Activated CD4-positive, alpha-beta T cell treated with anti-CD3 and anti-CD28 coated beads, Interleukin-2, Interleukin-4, amounts not matched to agents 100 ng/mL and 50 ng/mL, durations not matched to agents 16 hours and 8 hours (primary cell): ENCODE data around the gene IDH3G.
"Not testable (repeated sequence)": the region's sequence is repeated elsewhere in the genome, so short reads cannot be mapped to it uniquely, and the experiment has no call there.

Experiments used
- DNase-seq: peaks from one replicate; pipeline ENCODE4 v3.0.0-alpha.2; 2020; ENCODE audit warnings: low spot score

The IDH3G gene

GRCh38 chrX:153755136-153755535 lies 39.0 kb downstream of the IDH3G start:
- DNase-seq: no peak

- DNase-seq: no peak
Measured at GRCh38 chrX:153750127-153750774, 43.9 kb downstream of the IDH3G start.

GRCh38 chrX:153749017-153749416 lies 45.2 kb downstream of the IDH3G start:
- DNase-seq: not testable (repeated sequence)

- DNase-seq: not testable (repeated sequence)
Measured at GRCh38 chrX:153746991-153747390, 47.2 kb downstream of the IDH3G start.

DNA sequence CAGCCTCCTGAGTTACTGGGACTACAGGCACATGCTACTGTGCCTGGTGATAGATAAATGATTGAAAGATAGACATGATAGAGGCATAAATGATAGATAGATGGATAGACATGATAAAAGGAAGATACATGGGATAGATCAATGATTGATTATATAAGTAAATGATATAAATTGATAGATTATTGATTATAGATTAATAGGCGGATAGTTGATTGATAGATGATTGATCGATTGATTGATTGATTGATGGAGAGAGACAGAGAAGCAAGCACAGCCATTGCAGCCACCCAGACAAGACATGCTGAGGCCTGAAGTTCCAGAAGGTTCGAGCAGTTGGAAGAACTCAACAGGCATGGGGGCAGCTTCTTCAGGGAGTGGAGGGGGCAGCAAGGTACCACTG lies 47.8 kb downstream of the IDH3G start:
- DNase-seq: no peak

DNA sequence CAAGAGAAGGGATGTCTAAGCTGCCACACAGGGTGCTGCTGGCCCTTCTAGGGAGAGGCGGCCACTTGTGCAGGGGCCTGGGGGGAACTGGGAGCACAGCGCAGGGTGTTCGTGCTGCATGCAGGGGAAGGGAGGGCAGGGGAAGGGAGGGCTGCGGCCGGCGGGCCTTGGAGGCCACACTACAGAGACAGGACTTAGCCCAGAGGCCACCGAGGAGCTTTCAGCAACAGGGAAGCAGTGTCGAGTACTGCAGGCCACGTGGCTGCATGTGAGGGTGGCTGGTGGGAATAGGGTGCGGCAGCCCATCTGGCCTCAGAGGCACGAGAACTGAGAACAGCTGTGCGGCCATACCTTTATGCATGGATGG lies 49.1 kb downstream of the IDH3G start:
- DNase-seq: not testable (repeated sequence)

DNA sequence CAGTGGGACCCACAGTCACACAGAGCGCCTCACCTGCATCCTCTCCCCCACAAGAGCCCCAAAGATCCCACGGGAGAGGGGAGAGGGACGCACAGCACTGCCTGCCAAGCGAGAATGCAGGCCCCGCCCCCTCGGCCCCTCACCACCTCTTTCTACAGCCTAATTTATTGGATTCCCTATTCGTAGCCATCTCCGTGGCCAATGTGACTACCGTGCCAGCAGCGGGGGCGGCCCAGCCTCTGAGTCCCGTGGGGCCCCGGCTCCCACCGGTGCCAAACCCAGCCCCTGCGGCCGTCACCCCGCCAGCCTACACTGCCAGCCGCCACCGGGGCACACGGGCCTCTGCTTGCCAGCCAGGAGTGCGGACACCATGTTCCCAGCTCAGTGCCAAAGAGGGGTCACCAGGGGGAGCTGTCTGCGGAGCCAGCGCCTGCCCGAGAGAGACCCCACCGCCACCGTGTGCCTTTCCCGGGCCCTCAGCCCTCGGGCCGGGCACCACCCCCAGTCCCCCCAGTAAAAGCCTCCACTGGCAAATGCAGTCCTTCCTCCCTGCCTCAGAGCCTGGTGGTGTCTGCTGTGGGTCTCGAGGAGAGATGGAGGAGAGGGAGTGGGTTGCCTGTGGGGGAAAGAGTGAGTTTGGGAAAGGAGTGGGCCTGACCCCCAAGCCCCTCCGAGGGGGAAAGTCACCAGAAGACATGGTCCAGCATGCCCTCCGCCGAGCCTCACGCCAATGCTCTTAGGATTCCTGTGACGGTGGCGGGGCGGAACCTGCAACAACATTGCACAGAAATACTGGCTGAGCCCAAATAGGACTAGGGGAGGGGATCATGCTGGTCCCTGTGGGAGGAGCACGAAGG lies 49.7 kb downstream of the IDH3G start:
- DNase-seq: no peak

- DNase-seq: not testable (repeated sequence)
Measured at GRCh38 chrX:153743468-153744209, 50.5 kb downstream of the IDH3G start.

- DNase-seq: not testable (repeated sequence)
Measured at GRCh38 chrX:153742796-153743467, 51.2 kb downstream of the IDH3G start.

GRCh38 chrX:153742111-153742510 lies 52.1 kb downstream of the IDH3G start:
- DNase-seq: not testable (repeated sequence)

DNA sequence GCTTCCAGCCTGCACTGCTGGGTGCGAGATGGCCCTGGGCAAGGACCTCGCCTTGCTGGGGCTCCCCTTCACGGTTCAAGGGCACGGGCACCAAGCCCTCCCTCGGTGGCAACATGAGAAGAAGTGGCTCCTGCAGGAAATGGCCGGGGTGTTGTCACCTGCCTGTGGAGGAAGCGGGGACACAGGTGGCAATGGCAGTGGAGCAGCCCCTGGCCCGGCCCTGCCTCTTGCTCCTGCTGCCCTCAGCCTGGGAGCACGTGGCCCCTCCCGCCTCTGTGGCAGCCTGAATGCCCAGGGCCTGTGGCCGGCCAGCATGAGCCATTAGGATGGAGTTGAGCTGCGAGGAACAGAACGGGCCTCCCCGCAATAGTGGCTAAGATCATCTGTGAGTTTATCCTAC lies 52.7 kb downstream of the IDH3G start:
- DNase-seq: no peak

GRCh38 chrX:153740631-153741222 lies 53.4 kb downstream of the IDH3G start:
- DNase-seq: no peak

DNA sequence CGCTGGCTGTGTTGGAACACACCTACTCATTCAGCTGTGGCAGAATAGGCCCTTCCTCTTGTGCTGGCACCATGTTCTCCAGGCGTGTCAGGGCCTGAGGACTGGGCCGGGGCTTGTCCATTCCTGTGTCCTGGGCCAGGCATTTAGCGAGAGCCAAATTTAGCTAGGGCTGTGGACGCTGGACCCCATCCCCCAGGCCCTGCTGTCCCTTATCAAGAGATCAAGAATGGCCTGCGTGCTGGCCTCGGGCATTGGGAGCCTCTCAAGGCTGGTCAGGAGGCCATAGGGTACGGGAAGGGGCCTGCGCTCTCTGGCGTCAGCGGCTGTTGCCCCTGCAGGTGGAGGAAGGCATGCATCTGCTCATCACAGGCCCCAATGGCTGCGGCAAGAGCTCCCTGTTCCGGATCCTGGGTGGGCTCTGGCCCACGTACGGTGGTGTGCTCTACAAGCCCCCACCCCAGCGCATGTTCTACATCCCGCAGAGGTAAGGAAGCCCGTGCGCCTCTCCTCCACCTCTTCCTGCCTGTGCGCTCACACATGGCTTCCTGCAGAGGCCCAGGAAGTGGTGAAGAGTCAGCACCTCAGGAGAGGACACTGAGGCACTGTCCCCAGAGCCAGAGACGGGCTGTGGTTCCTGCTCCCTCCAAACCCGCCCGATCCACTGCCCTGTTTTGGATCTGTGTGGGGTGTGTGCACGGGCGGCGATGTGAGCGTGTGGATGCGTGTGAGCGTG lies 54.3 kb downstream of the IDH3G start:
- no peak for DNase-seq

DNA sequence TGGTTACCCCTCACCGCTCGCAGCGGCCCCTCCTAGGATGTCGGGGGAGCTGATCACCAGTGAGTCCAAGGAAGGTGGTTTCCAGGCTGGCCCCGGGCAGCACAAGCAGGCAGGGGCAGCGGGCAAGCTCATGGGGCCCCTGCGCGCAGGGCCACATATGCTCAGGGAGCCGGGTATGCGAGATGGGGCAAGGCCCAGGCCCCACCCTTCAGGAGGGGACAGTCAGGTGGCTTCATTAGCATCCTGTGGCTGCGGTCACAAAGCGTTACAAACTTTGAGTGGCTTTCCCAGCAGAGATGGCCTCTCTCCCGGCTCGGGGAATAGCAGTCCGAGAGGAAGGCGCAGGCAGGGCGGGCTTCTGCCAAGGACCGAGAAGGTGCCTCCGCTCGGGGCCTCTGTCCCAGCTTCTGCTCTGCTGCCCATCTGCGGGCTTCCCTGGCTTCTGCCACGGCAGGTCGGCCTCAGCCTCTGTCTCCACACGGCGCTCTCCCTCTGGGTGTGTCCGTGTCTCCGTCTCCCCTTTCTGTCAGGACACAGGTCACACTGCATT lies 56.0 kb downstream of the IDH3G start:
- no peak for DNase-seq

- DNase-seq: no peak
Measured at GRCh38 chrX:153736871-153737441, 57.2 kb downstream of the IDH3G start.

DNA sequence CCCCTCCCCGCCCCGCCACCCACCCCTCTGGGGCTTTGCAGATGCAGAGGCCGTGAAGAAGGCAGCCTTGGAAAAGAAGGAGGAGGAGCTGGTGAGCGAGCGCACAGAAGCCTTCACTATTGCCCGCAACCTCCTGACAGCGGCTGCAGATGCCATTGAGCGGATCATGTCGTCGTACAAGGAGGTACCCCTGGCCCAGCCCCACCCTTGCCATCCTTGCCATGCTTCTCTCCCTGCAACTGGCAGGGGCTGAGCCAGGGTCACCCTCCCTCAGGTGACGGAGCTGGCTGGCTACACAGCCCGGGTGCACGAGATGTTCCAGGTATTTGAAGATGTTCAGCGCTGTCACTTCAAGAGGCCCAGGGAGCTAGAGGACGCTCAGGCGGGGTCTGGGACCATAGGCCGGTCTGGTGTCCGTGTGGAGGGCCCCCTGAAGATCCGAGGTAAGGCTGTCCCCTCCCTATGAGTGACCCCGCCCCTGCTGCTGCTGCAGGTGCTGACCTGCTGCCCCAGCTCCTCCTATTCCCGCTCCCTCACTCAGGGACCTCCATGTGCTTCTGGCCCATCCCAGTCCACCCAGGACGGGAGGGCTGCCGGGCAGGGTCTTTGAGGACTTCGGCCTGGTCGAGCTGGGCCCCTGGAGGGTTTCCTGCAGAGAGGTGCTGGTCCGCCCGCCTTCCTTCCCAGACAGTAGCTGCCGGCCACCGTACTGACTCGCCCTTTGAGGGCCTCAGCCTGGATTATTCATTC lies 57.9 kb downstream of the IDH3G start:
- no peak for DNase-seq
